ENCODE results near the gene CDHR2.

The CDHR2 gene, protein sequence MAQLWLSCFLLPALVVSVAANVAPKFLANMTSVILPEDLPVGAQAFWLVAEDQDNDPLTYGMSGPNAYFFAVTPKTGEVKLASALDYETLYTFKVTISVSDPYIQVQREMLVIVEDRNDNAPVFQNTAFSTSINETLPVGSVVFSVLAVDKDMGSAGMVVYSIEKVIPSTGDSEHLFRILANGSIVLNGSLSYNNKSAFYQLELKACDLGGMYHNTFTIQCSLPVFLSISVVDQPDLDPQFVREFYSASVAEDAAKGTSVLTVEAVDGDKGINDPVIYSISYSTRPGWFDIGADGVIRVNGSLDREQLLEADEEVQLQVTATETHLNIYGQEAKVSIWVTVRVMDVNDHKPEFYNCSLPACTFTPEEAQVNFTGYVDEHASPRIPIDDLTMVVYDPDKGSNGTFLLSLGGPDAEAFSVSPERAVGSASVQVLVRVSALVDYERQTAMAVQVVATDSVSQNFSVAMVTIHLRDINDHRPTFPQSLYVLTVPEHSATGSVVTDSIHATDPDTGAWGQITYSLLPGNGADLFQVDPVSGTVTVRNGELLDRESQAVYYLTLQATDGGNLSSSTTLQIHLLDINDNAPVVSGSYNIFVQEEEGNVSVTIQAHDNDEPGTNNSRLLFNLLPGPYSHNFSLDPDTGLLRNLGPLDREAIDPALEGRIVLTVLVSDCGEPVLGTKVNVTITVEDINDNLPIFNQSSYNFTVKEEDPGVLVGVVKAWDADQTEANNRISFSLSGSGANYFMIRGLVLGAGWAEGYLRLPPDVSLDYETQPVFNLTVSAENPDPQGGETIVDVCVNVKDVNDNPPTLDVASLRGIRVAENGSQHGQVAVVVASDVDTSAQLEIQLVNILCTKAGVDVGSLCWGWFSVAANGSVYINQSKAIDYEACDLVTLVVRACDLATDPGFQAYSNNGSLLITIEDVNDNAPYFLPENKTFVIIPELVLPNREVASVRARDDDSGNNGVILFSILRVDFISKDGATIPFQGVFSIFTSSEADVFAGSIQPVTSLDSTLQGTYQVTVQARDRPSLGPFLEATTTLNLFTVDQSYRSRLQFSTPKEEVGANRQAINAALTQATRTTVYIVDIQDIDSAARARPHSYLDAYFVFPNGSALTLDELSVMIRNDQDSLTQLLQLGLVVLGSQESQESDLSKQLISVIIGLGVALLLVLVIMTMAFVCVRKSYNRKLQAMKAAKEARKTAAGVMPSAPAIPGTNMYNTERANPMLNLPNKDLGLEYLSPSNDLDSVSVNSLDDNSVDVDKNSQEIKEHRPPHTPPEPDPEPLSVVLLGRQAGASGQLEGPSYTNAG (N-terminal part only)

DNA sequence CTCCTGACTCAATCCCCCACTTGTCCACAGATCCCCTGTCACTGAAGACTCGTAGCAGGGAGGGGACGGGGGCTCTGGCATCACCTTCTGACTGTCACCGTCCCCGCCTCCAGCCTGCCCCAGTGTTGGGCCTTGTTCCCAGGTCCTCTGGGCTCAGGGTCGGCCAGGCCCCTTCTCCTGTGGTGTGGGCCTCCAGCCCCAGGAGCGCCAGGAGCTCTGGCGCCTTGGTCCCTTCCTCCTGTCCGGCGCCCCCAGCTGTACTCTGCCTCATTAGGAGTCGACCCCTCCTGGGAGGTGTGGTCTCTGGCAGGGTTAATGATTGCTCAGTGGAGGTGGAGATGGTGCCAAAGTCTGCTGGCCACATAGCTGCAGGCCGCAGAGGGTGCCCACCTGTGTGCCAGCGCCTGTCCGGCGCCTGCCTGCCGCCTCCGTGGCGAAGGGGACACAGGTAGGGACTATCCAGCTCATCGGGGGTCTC is at the start of gene CDHR2:
Gene CDHR2, plus strand, starts transcription at position 376 of the 478 bp plus-strand sequence. CDS start 16,011 bp downstream, outside the sequence.
- TF ChIP-seq TOX (CRISPR knock-in tag; IDR thresholded peaks at IDR 0.05; ENCODE audit: borderline replicate concordance) (no peak), ZNF8 (CRISPR knock-in tag; IDR thresholded peaks at IDR 0.05) (no peak), ZC3H10 (CRISPR knock-in tag; IDR thresholded peaks at IDR 0.05) (no peak), SNAI2 (CRISPR knock-in tag; IDR thresholded peaks at IDR 0.05) (no peak), ESRRG (CRISPR knock-in tag; IDR thresholded peaks at IDR 0.05) (no peak), OSR1 (CRISPR knock-in tag; IDR thresholded peaks at IDR 0.05) (no peak), RARB (CRISPR knock-in tag; IDR thresholded peaks at IDR 0.05) (no peak), PPARA (CRISPR knock-in tag; IDR thresholded peaks at IDR 0.05; ENCODE audit: borderline replicate concordance) (no peak), ZNF565 (CRISPR knock-in tag; conservative IDR thresholded peaks at IDR 0.05; ENCODE audit: low read depth) (no peak), GLIS3 (CRISPR knock-in tag; IDR thresholded peaks at IDR 0.05) (no peak), BACH2 (CRISPR knock-in tag; IDR thresholded peaks at IDR 0.05; ENCODE audit: borderline replicate concordance) (no peak), ZNF70 (CRISPR knock-in tag; IDR thresholded peaks at IDR 0.05) (no peak), TCF4 (CRISPR knock-in tag; IDR thresholded peaks at IDR 0.05; ENCODE audit: borderline replicate concordance) (no peak)
- TF ChIP-seq, protein P1, sequence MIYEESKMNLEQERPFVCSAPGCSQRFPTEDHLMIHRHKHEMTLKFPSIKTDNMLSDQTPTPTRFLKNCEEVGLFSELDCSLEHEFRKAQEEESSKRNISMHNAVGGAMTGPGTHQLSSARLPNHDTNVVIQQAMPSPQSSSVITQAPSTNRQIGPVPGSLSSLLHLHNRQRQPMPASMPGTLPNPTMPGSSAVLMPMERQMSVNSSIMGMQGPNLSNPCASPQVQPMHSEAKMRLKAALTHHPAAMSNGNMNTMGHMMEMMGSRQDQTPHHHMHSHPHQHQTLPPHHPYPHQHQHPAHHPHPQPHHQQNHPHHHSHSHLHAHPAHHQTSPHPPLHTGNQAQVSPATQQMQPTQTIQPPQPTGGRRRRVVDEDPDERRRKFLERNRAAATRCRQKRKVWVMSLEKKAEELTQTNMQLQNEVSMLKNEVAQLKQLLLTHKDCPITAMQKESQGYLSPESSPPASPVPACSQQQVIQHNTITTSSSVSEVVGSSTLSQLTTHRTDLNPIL (CRISPR knock-in tag; IDR thresholded peaks at IDR 0.05; ENCODE audit: low read depth) = no peak
- TF ChIP-seq, protein P2, sequence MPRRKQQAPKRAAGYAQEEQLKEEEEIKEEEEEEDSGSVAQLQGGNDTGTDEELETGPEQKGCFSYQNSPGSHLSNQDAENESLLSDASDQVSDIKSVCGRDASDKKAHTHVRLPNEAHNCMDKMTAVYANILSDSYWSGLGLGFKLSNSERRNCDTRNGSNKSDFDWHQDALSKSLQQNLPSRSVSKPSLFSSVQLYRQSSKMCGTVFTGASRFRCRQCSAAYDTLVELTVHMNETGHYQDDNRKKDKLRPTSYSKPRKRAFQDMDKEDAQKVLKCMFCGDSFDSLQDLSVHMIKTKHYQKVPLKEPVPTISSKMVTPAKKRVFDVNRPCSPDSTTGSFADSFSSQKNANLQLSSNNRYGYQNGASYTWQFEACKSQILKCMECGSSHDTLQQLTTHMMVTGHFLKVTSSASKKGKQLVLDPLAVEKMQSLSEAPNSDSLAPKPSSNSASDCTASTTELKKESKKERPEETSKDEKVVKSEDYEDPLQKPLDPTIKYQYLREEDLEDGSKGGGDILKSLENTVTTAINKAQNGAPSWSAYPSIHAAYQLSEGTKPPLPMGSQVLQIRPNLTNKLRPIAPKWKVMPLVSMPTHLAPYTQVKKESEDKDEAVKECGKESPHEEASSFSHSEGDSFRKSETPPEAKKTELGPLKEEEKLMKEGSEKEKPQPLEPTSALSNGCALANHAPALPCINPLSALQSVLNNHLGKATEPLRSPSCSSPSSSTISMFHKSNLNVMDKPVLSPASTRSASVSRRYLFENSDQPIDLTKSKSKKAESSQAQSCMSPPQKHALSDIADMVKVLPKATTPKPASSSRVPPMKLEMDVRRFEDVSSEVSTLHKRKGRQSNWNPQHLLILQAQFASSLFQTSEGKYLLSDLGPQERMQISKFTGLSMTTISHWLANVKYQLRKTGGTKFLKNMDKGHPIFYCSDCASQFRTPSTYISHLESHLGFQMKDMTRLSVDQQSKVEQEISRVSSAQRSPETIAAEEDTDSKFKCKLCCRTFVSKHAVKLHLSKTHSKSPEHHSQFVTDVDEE (CRISPR knock-in tag; IDR thresholded peaks at IDR 0.05) = no peak
- no peak for ATAC-seq

DNA sequence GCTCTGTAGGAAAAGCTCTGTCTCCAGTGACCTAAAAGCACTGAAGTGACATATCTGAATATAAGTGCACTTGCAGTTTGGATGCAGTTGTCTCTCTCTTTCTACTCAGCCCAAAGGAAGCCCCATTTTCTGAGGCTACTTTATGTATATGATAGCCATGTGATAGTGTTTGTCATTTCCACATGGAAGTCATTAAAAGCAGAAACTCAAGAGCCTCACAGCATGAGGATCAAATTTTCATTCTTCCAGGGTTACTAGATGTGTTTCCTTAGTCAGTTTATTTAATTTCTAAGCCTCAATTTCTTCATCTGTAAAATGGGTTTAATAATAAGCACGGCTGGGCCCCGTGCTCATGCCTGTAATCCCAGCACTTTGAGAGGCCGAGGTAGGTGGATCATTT is 48.6 kb upstream of the CDHR2 start:
- ATAC-seq = no peak
- TF ChIP-seq RARB (CRISPR knock-in tag; IDR thresholded peaks at IDR 0.05) = no peak
- TF ChIP-seq, protein P3, sequence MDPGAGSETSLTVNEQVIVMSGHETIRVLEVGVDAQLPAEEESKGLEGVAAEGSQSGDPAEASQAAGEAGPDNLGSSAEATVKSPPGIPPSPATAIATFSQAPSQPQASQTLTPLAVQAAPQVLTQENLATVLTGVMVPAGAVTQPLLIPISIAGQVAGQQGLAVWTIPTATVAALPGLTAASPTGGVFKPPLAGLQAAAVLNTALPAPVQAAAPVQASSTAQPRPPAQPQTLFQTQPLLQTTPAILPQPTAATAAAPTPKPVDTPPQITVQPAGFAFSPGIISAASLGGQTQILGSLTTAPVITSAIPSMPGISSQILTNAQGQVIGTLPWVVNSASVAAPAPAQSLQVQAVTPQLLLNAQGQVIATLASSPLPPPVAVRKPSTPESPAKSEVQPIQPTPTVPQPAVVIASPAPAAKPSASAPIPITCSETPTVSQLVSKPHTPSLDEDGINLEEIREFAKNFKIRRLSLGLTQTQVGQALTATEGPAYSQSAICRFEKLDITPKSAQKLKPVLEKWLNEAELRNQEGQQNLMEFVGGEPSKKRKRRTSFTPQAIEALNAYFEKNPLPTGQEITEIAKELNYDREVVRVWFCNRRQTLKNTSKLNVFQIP (CRISPR knock-in tag; IDR thresholded peaks at IDR 0.05; ENCODE audit: borderline replicate concordance, low read depth) = no peak
- TF ChIP-seq ZC3H10 (CRISPR knock-in tag; IDR thresholded peaks at IDR 0.05) = no peak
- no peak for TF ChIP-seq ZNF565 (CRISPR knock-in tag; conservative IDR thresholded peaks at IDR 0.05; ENCODE audit: low read depth)
- no peak for TF ChIP-seq GLIS3 (CRISPR knock-in tag; IDR thresholded peaks at IDR 0.05)
- TF ChIP-seq OSR1 (CRISPR knock-in tag; IDR thresholded peaks at IDR 0.05) = no peak
- TF ChIP-seq ZNF8 (CRISPR knock-in tag; IDR thresholded peaks at IDR 0.05) = no peak
- no peak for TF ChIP-seq BACH2 (CRISPR knock-in tag; IDR thresholded peaks at IDR 0.05; ENCODE audit: borderline replicate concordance)
- no peak for TF ChIP-seq SNAI2 (CRISPR knock-in tag; IDR thresholded peaks at IDR 0.05)
- TF ChIP-seq, protein P4, sequence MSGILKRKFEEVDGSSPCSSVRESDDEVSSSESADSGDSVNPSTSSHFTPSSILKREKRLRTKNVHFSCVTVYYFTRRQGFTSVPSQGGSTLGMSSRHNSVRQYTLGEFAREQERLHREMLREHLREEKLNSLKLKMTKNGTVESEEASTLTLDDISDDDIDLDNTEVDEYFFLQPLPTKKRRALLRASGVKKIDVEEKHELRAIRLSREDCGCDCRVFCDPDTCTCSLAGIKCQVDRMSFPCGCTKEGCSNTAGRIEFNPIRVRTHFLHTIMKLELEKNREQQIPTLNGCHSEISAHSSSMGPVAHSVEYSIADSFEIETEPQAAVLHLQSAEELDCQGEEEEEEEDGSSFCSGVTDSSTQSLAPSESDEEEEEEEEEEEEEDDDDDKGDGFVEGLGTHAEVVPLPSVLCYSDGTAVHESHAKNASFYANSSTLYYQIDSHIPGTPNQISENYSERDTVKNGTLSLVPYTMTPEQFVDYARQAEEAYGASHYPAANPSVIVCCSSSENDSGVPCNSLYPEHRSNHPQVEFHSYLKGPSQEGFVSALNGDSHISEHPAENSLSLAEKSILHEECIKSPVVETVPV (CRISPR knock-in tag; IDR thresholded peaks at IDR 0.05) = no peak
- TF ChIP-seq, protein P1 (CRISPR knock-in tag; IDR thresholded peaks at IDR 0.05; ENCODE audit: low read depth) = no peak
- TF ChIP-seq, protein P5, sequence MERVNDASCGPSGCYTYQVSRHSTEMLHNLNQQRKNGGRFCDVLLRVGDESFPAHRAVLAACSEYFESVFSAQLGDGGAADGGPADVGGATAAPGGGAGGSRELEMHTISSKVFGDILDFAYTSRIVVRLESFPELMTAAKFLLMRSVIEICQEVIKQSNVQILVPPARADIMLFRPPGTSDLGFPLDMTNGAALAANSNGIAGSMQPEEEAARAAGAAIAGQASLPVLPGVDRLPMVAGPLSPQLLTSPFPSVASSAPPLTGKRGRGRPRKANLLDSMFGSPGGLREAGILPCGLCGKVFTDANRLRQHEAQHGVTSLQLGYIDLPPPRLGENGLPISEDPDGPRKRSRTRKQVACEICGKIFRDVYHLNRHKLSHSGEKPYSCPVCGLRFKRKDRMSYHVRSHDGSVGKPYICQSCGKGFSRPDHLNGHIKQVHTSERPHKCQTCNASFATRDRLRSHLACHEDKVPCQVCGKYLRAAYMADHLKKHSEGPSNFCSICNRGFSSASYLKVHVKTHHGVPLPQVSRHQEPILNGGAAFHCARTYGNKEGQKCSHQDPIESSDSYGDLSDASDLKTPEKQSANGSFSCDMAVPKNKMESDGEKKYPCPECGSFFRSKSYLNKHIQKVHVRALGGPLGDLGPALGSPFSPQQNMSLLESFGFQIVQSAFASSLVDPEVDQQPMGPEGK (CRISPR knock-in tag; IDR thresholded peaks at IDR 0.05; ENCODE audit: borderline replicate concordance) = no peak
- no peak for TF ChIP-seq TCF4 (CRISPR knock-in tag; IDR thresholded peaks at IDR 0.05; ENCODE audit: borderline replicate concordance)
- TF ChIP-seq ZNF70 (CRISPR knock-in tag; IDR thresholded peaks at IDR 0.05) = no peak
